Peyer's patch (tissue), 4 donors: ENCODE results near the gene KMT5B. TPM values are rescaled to one million over a fixed set of nuclear protein-coding genes. Genes with fewer than 3 reads are reported as not detected.

ENCODE experiments used
- DNase-seq, 3 donors: peaks; one replicate each; pipeline ENCODE4 v3.0.0-alpha.2; 2017 to 2019
- H3K27ac ChIP-seq, 4 donors: fragments of 200-600 bp; sonication (generic); one replicate each; pipeline ENCODE4 v1.5.1; 2016 to 2019
- H3K27me3 ChIP-seq, 2 donors: fragments of 200-600 bp; sonication (generic); one replicate each; pipeline ENCODE4 v1.5.1; 2019
- H3K36me3 ChIP-seq, 3 donors: fragments of 200-600 bp; sonication (generic); one replicate each; pipeline ENCODE4 v1.5.1; 2016 to 2019
- H3K4me1 ChIP-seq, 4 donors: fragments of 200-600 bp; sonication (generic); one replicate each; pipeline ENCODE4 v1.5.1; 2016 to 2019
- H3K4me3 ChIP-seq, 4 donors: fragments of 200-600 bp; sonication (generic); 1 replicate in 3 of 4; 2 replicates in 1 of 4; pipeline ENCODE4 v1.5.1; 2016 to 2019; ENCODE audit warnings: mild to moderate bottlenecking in 1 of 4
- H3K9me3 ChIP-seq, 4 donors: fragments of 200-600 bp; sonication (generic); one replicate each; pipeline ENCODE4 v1.5.1; 2016 to 2019; ENCODE audit warnings: mild to moderate bottlenecking in 1 of 4
- CTCF ChIP-seq, 6 experiments: fragments of 450-650 bp in 4 of 6; fragments of 200-600 bp in 2 of 6; sonication (generic) in 1 of 6; IDR thresholded peaks; one replicate each; pipeline ENCODE4 v1.5.1; 2017 to 2019; ENCODE audit warnings: antibody characterized with exemption in 6 of 6, mild to moderate bottlenecking in 3 of 6, moderate library complexity in 1 of 6
- POLR2A ChIP-seq, 2 donors: fragments of 450-650 bp; IDR thresholded peaks; one replicate each; pipeline ENCODE4 v1.5.1; 2017; ENCODE audit warnings: antibody characterized with exemption in 2 of 2, mild to moderate bottlenecking in 2 of 2, moderate library complexity in 2 of 2
- total RNA-seq, 4 donors: library from RNA; depleted of rRNA; stranded (reverse); fragments of >200 nt; gene quantifications; one replicate each; pipeline ENCODE4 v1.1.0, GENCODE V29; 2016

Gene KMT5B
- total RNA-seq, 4 donors from 2014 or later, result 55.3 to 74.8 (median 60.3) TPM

DNA sequence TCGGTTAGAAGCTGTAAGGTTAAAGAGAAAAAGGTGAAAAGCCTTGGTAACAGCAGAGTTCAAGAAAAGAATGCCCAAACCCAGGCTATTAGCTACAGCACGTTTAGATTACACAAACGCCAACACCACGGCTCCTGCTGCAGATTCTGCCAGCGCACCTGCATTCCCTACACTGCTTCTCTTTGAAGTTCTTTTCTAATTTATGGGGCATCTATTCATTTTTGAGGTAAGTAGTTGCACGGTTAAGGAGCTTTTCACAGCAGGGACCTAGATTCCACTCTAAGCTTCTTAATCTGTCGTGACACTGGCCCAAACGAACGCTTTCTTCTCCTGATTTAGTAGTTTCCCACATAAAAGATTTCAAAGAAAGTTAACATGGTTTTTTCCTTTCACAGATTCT, 53.9 kb downstream of the KMT5B start:
- Histone ChIP-seq H3K36me3 (peaks cover 0 to 57% (median 0%) of the 10 kb centered on the region in 3 donors), H3K27me3 (no peaks in the 10 kb centered on the region), H3K4me3 (no peak overlapping the region), H3K4me1 (peaks cover 0 to 1% (median 0%) of the 10 kb centered on the region in 4 donors), H3K9me3 (no peaks in the 10 kb centered on the region), H3K27ac (no peak overlapping the region)
- no peak for DNase-seq
- TF ChIP-seq CTCF (IDR thresholded peaks at IDR 0.05) (no peak), POLR2A (IDR thresholded peaks at IDR 0.05) (no peak)

- H3K4me3 ChIP-seq, result no peak overlapping the region
- H3K27ac ChIP-seq, result no peak overlapping the region
- DNase-seq, result no peak
- H3K4me1 ChIP-seq, result peaks cover 0 to 4% (median 0%) of the 10 kb centered on the region in 4 donors
- TF ChIP-seq POLR2A (IDR thresholded peaks at IDR 0.05) (no peak), CTCF (IDR thresholded peaks at IDR 0.05) (no peak)
- no peaks in the 10 kb centered on the region for H3K27me3 ChIP-seq
- no peaks in the 10 kb centered on the region for H3K9me3 ChIP-seq
- peaks cover 0 to 51% (median 0%) of the 10 kb centered on the region in 3 donors for H3K36me3 ChIP-seq
Observed at GRCh38 chr11:68158580-68158979, 54.5 kb downstream of the KMT5B start.

DNA sequence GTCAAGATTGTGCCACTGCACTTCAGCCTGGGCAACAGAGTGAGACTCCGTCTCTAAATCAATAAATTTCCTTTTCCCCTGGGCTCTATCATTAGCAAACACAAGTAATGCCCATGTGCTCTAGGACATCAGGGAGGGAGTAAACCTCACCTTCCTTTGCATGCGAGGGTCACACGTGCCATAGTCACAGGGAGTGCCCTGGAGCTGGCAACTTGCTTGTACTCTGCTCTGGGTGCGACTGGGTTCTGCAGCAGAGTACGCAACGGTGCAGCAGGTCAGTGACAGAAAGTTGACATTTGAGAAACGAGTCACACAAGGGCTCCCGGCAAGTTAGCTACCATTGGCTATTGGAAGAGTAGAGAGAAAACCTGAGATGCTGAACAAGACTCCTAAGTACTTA, 59.4 kb downstream of the KMT5B start:
- Histone ChIP-seq H3K27me3 (no peaks in the 10 kb centered on the region), H3K36me3 (peaks cover 0 to 21% (median 0%) of the 10 kb centered on the region in 3 donors), H3K9me3 (no peaks in the 10 kb centered on the region), H3K4me1 (peaks cover 0 to 4% (median 0%) of the 10 kb centered on the region in 4 donors), H3K27ac (peak overlapping the region in 3 of 4 donors; percentile 18 to 80 (median 74)), H3K4me3 (no peak overlapping the region)
- peak in 2 of 3 donors; percentile 88 to 89 for DNase-seq
- TF ChIP-seq POLR2A (IDR thresholded peaks at IDR 0.05) (peak in 1 of 2 donors; percentile 44), CTCF (IDR thresholded peaks at IDR 0.05) (peak in 1 of 6 experiments; percentile 10)

- no peak for TF ChIP-seq CTCF (IDR thresholded peaks at IDR 0.05)
- TF ChIP-seq POLR2A (IDR thresholded peaks at IDR 0.05), result no peak
- H3K27ac ChIP-seq, result no peak overlapping the region
- DNase-seq, result no peak
Observed at GRCh38 chr11:68150037-68150436, 63.1 kb downstream of the KMT5B start.

GRCh38 chr11:68149417-68149816, 63.7 kb downstream of the KMT5B start:
- no peak for DNase-seq
- no peaks in the 10 kb centered on the region for H3K36me3 ChIP-seq
- TF ChIP-seq POLR2A (IDR thresholded peaks at IDR 0.05), result no peak
- no peak for TF ChIP-seq CTCF (IDR thresholded peaks at IDR 0.05)
- H3K27me3 ChIP-seq, result no peaks in the 10 kb centered on the region
- H3K9me3 ChIP-seq, result no peaks in the 10 kb centered on the region
- no peak overlapping the region for H3K4me3 ChIP-seq
- H3K4me1 ChIP-seq, result peaks cover 0 to 33% (median 6%) of the 10 kb centered on the region in 4 donors
- no peak overlapping the region for H3K27ac ChIP-seq

More at GRCh38 chr11:68150037-68150436, 63.1 kb downstream of the KMT5B start:
- no peaks in the 10 kb centered on the region for H3K9me3 ChIP-seq
- peaks cover 0 to 33% (median 6%) of the 10 kb centered on the region in 4 donors for H3K4me1 ChIP-seq
- H3K27me3 ChIP-seq, result no peaks in the 10 kb centered on the region
- H3K4me3 ChIP-seq, result no peak overlapping the region
- peaks cover 0 to under 1% (median 0%) of the 10 kb centered on the region in 3 donors for H3K36me3 ChIP-seq

DNA sequence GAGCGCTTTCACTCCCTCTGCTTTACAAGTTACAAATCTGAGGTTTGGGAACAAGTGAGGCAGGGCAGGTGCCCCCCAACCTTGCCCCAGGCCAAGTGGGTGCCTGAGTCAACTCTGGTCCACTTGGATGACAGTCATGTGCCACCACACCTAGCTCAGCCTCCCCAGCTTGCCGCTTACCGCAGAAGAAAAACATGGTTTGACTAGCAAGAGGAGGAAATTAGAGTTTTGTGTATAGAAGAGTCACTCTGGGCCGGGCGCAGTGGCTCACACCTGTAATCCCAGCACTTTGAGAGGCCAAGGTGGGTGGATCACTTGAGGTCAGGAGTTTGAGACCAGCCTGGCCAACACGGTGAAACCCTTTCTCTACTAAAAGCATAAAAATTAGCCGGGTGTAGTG, 64.2 kb downstream of the KMT5B start:
- no peak overlapping the region for H3K4me3 ChIP-seq
- TF ChIP-seq POLR2A (IDR thresholded peaks at IDR 0.05) (no peak), CTCF (IDR thresholded peaks at IDR 0.05) (no peak)
- no peaks in the 10 kb centered on the region for H3K36me3 ChIP-seq
- H3K27ac ChIP-seq, result no peak overlapping the region
- no peaks in the 10 kb centered on the region for H3K9me3 ChIP-seq
- no peaks in the 10 kb centered on the region for H3K27me3 ChIP-seq
- no peak for DNase-seq
- peaks cover 0 to 29% (median 6%) of the 10 kb centered on the region in 4 donors for H3K4me1 ChIP-seq
